ENCODE data around the gene PTPN20.

PTPN20 gene

DNA sequence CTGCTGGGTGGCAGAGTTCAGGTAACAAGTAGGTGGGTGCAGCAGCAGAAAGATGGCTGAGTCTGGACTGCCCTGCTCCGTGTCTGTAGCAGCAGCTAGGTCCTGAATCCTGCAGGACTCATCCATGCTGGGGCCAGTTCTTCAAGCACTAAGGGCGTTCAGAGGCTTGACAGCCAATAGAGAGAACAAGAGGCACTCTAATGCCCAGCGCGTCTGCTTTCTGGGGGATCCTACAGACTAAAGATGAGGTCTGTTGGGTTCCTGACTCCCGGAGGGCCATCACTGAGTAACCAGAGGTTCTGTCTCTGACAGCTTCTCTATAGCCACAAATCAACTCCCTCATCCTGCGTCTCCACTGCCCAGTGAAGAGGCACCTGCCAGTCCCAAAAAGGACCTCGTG, 125.5 kb downstream of the PTPN20 start:
- DNase-seq = no peak

DNA sequence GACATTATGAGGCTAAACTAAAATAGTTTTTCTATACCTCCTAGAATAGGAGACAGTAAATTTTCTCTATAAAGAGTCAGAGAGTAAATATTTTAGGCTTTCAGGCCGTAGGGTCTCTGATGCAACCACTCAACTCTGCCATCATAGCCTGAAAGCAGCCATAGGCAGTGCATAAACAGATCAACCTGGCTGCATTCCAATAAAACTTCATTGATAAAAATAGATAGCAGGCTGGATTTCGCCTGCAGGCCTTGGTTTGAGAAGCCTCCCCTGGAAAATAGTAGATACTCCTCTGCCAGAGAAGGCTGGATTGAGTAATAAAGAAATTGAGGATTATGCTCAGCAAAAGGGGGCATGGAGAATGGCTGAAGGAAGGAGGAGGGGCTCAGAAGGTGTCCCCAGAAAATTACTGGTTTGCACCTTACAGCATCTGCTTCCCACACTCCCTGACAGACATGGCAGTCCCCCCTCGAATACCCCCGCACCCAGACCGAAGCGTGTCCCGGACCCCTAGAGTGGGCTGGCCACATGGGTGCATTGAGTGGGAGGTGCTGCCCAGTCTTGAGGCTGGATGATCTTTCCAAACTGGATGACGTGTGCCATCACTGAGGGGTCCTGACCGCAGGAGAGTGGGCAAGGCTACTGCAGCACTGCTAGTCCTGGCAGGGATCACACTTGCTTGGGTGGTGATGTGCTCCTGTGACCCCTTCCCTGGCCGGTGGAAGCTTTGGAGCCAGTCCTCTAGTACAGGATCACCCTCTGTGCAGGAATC, 126.6 kb downstream of the PTPN20 start:
- DNase-seq = no peak

DNA sequence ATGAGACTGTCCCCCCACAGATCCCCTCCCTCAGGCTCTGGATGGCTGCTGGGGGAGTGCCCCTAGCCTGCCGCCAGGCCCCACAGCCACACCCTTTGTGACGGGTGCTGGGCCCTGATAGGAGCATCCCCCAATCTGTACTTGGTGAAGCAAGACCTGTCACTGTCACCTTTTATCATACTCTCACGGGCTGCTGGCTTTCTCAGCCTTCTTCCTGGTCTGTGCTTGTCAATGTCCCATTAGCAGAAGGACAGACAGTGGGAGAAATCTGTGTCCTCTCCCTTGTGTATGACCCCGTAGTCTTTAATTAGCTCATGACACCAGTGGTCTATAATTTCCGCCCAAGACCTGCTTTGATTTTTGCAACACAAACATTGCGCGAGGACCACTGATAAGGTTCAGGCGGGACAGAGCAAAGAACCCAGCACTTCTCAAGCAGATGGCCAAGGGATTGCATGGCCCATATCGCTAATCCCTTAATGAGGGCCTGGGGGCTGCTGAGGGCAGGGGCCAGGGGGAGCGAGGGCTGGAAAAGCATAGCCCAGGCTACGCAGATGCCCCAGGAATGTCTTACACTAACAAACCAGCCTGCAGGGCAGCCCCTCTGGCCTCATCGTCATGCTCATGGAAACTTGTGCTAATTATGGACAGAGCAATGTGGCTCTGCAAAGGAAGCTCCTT, 127.8 kb downstream of the PTPN20 start:
- DNase-seq = no peak

DNA sequence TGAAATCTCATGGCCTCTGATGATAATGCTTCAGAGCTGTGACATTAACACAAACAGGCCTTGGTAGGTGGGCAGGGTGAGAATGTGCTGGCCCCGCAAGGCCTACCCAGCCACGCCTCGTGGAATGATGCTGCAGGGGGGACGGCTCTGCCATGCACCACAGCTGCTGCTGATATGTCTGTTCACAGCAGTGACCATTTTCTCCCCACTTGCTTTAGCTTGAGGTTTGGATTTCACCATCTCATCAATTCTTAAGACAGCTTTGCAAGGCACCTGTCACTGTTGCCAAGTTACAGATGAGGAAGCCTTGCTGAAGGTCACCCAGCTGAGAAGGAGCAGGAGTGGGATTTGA, 128.3 kb downstream of the PTPN20 start:
- DNase-seq = no peak

DNA sequence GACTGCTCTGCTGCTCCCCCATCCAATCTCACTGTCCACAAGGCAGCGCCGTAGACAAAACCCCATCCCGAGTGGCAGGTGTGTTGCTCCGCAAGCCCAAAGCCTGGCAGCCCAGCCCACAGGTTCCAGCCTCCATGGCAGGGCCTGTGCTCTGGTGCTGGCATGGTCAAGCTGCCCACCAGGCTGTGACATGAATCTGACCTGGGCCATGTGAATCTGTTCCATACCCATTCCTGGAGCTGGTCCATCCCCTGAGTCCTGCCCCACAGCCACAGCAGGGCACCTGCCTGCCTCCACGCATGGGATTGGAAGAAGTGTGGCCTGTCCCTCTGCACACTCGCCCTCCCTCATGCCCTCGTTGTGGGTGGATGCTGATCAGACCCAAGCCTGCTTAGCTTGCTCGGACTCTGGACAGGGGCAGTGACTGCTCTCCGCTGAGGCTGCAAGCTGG, 128.8 kb downstream of the PTPN20 start:
- no peak for DNase-seq

DNA sequence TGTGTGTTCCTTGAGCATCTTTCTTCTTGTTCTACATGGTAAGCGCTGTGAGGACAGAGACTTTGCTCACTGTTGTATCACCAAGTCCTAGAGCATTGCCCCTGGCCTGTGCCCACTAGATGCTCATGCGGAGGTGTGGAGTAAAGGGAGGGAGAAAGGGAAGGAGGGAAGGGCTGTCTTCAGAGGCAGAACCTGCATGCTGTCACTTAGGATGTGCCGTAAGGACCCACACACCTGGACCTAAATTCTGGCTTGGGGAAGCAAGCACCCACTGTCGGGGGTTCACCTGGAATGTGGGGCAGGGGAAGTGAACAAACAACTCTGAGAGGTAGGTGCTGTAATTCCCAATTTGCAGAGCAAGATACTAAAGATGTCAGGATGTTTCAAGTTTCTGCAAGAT, 129.5 kb downstream of the PTPN20 start:
- DNase-seq = no peak

DNA sequence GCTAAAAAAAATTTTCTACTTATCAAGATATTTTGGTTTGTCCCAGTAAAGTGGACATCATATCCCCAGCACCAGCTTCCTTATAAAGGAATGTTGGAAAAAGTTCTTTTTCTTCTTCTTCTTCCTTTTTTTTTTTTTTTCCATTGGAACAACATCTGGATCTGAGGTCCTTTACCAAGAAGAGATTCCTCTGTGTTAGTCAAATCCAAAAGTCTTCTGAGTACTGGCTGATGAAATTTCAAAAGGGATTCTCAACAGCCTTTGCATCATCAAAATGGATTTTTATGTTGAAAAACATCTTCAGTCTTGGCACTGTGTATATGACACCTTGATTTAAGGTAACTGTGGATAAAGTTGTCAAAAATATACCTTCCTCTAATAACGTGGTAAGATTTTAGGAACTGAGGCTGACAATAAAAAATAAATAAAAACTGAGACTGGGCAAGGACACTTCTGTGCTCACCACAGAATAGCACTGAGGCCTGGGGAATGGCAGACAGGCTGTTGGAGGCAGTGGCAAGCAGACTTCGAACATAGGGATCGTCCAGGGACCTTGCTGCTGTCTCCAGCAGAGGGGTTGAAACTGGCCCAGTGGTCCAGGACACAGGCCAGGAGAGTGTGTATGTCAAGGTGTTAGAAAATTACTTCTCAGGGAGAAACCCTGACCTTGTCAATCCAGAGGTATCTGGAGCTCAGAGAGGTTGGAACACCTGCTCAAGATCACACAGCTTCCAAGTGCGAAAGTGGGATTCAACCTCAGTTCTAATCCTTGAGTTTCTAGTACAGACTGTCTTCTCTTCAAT, 130.4 kb downstream of the PTPN20 start:
- no peak for DNase-seq

DNA sequence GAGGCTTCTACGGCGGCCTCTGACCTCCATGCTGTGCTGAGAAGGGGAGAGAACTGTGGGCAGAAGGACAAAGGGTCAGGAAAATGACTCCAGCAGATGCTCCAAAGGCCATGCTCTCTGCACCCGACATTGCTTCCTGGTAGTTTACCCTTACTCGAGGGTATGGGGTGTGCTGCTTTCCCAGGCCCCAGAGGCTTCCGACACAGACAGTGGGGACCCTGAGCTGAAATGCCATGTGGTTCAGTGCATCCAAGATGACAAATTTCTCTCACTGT, 130.9 kb downstream of the PTPN20 start:
- DNase-seq = no peak

DNA sequence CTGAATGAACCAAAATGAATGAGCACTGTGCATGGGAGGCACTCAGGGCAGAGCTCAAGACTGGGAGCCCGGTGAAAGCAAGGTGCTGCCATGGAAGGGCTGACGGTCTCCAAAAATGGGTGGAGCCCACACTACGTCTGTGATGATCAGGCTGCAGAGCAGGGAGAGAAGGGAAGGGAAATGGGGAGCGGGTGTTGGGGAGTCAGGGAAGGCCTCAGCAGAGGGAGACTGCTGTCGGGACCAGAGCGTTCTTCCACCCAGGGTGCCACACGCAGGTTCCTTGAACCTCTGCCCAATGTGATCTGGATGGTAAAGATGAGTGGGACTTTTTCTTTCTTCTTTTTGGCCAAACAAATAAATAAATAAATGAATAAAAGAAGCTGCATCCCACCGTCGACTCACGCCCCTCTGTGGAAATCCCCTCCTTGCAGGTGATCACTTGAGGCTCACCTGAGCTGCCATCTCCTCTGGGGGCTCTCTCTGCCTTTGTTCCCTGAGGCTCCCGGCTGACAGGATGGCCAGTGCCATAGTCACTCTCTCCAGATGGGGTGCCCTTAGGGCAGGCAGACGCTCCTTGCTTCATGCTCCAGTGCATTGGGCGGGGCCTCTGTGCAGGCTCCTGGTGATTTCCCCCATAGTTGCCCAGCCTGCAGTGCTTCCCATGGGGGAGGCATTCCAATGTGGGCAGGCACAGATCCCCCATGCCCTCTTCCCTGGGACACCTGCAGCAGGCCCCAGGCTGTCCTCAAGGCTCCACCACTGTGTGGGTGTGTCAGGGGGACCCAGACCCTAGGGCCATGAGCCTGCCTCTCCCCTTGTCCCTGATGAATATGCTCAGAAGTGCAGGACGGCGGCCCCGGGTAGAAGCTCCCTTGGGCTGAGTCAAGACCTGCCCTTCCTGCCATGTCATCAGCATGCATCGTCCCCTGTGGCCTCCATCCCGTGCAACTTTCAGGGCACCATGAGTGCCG, 131.8 kb downstream of the PTPN20 start:
- no peak for DNase-seq

DNA sequence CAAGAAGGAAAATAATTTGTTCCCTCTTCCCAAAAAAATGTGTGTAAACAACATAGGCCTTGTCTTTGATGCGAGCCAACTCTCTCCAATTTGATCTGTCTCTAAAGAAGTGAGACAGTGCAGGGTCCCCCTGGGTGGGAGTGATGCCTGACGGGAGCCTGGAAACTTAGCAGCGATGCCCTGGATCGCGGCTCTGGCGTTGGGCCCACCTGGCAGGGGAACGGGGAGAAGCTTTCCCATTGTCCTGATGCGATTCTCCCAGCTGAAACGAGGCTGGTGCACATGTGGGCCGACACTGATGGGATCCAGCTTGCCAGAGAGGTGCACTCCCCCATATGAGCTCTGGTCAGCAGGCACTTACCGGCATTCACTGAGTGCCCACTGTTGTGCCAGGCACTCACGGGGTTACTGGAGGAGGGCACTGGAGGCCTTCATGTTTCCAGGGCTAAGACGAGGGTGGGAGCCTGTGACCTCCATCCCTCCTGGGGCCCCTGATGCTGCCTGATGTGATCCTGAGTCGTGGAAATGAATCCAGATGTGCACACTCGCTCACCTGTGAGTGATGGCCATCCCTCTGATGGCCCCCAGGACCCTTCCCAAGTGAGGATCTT, 132.8 kb downstream of the PTPN20 start:
- no peak for DNase-seq

DNA sequence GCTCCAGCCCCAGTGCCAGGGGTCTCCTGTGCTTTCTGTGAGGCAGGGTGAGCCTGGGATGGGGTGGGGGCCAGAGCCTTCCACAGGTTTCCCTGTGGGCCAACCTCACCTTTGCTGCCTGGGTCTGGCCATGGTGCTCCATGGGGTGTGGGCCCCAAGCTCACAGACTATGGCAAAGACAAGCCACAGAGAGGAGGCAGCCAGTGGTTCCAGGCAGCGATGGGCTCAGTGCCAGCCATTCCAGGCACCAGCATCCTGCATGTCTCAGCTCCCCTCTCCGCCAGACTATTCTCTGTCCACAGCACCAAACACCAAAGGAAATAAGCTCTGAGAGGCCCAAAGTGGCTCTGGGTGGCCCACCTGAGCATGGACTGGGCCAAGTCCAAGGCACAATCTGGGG, 133.5 kb downstream of the PTPN20 start:
- DNase-seq = no peak

DNA sequence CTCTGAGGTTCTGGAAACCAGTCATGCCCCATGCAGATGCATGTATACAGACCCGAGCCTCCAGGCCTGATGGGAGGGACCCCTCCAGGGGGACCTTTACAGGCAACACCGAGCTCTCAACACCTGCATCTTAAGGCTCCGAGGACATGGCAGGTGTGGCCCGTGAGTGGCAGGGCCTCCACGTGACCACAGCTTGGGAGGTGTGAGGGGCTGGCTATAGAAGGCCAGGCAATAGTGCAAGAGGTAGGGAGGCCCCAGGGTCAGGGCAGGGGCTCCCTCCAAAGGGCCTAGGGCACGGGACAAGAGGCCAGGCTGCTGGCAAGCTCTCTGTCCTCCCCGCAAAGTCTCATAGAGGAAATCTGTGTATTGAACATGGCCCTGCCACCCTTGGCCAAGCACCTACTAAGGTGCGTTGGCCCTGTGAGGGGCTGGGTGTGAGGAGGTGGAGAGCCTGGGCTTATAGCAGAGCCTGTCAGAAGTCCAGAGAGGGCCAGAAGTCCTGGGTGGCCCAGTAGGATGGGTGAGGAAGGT, 134.2 kb downstream of the PTPN20 start:
- DNase-seq = no peak

DNA sequence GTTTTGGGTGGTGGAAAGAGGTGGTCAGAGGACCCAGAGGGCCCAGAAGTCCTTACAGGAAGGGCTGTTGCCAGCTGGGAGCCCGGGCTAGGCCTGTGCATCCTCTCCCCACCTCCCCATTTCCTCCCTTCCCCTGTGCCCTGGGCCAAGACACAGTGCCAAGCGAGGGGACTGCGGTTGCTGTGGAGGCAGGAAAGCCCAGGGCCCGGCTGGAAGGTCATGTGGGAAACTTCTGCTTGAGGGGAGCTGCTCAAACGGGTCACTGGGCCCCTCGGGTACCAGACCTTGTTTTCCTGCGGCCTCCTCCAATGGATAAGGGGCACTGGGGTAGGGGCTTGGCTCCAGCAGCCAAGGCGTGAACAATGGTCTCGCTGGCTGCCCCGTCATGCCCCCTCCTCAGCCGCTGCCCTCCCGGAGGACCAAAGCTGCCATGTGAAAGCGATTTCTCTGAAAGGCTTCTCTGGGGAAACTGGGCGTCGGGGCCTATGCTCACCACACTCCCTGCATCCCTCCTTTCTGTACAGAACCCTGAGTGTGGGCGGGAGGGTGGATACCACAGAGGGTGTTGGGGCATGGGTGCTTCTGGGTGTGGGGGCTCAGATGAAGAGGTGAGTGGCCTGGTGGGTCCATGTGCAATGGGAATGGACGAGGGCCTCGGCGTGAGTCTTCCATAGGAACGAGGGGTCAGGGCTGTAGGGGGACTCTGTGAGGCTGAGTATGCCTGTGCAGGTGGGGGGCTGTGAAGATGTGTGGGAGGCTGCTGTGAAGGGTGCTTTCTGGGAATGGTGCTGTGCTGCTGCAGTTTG, 135.3 kb downstream of the PTPN20 start:
- no peak for DNase-seq

DNA sequence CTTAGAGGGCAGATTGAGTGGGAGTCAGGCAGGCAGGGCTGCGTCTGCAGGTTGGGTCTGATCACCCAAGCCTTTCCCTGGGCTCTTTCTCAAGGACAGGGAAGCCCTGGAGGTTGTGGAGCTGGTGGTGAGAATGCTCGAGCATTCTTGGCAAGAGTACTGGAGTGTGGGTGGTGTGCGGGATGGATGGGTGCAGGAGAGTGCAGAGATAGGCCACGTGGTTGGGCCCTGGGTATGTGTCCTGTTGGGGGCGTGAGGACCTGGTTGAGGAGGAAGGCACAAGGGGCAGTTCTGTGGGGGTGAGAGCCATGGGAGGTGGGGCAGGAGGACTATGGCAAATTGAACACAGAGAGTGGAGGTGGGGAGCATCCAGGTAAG, 135.9 kb downstream of the PTPN20 start:
- no peak for DNase-seq

DNA sequence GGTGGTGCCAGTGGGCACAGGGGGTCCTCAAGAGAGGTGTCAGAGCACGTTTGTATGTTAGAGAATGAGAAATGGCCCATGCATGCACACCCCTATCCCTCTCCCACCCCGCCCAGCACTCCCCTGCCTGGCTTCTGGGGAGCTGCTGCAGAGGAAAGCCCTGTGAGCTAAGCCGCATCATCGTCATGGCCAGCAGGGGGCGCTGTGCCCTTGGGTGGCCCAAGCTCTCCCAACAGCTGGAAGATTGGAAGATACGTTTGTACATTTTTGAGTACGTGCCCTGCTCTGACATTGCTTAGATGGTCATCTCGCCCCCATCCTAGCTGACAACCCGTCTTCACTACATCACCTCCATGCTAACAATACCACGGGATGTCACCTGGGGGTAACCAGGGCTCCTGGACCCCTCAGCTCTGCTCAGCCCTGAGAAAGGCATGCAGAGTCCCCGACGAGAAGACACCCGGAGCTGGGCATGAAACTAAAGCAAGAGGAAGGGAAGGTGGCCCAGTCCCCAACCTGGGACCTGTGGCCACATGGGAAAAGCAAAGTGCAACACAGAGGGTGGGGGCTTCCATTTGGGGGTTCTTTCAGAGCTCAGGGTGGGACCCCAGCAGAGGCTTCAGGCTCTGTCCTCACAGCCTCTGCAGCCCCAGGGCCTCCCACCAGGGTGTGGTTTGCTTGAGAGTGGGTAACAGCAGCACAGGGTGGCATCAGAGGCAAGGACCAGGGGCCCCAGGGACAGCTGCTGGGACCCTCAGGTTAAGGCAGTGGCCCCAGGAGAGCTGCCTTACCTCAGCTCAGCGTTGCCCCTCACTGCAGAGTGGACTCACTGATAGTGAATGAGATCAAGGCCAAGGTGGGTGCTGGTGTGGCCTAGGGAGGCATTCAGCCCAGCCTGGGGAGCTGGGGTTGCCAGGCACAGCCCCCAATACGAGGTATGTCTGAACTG, 136.6 kb downstream of the PTPN20 start:
- DNase-seq = peak; percentile 61

DNA sequence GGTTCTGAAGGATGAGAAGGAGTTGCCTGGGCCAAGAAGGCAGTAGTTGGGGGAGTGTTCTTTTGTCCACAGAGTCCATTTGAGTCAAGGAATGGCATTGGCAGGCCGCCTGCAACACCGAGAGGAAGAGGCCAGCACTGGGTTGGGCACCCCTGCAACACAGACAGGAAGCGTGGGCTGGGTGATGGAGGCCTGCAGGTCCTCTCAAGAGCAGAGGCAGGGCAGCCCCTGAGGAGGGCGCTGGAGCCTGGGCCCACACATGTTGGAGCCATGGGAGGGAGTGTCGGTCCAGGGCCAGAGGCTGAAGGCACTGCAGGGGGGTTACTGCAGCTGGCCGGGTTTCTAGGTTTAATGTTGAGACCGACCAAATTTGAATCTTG, 137.3 kb downstream of the PTPN20 start:
- DNase-seq = no peak

DNA sequence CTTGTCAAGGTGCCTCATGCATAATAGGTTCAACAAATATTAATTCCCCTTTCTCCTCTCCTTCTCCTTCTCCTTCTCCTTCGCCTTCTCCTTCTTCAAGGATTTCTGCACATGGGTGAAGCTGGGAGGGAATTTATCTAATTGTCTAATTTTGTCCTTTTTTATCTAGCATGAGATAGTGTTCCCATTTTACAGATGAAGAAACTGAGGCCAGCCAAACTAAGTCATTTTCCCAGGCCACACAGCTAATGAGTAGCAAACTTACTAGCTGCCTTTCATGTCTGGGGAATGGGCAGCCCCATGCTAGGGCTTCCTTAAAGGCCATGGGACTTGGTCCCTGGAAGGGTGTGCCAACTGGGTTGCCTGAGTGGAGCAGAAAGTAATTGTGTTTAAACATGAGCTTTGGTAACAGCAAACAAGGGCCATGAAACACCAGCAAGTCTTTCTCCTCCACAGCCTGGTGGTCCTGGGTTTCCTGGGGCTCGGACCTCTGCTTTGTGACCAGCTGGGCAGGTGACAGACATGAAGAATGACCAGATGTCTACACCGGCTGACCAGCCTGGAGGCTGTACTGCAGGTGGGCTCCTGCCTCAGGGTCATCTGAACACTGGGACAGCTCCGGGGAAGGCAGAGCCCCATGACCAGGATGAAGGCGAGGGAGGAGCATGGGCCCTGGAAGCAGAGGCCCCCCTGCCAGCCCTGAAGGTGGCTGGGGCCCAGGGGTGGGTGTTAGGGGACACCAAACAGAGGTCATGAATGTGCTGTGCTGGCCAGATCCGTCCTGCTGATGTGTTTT, 138.0 kb downstream of the PTPN20 start:
- DNase-seq = no peak

DNA sequence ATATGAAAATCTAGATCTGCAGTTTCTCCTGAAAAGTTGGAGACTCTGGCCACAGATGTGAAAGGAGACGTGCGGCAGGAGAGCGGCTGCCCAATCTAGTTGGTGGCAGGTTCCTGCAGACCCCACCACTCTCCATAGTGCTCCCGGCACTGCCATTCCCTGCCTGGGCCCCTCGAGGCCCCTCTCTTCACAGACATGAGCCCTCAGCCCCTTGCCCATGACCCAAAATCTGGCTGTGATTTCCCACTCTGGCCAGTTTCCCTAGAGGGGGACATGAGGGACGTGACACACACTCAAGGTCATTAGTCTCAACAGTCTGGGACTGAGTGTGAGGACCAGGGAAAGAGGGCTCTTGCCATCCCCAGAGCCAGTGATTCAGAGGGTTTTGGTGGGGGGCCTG, 138.7 kb downstream of the PTPN20 start:
- no peak for DNase-seq
